Right lobe of liver (tissue), 4 donors: Measurements from ENCODE around the gene HOXB6.

Source experiments
- CTCF ChIP-seq, 4 donors: fragments of 200-600 bp in 3 of 4; fragments of 450-650 bp in 1 of 4; IDR thresholded peaks; one replicate each; pipeline versions ENCODE4 v1.5.1 to v1.8.0; 2016 to 2022; ENCODE audit warnings: antibody characterized with exemption in 4 of 4, mild to moderate bottlenecking in 2 of 4
- POLR2A ChIP-seq: fragments of 450-650 bp; IDR thresholded peaks from one replicate; pipeline ENCODE4 v1.6.1; 2017; ENCODE audit warnings: antibody characterized with exemption, mild to moderate bottlenecking
- donor health status: DM: no; HTN: no; CAD: no.
- donor health status: DM: no; HTN: no; CAD: no.
- donor health status: DM: no; HTN: yes; CAD: no.

- no peak for TF ChIP-seq CTCF (IDR thresholded peaks at IDR 0.05)
- TF ChIP-seq POLR2A, result no peak
Measured at GRCh38 chr17:48553826-48554225, 51.0 kb downstream of the HOXB6 start.
